Colonic mucosa (tissue), 4 donors: ENCODE data around the gene PUDP. TPM values are rescaled to one million over a fixed set of nuclear protein-coding genes. Genes with fewer than 3 reads are reported as not detected.
"Not testable (repeated sequence)": the region's sequence is repeated elsewhere in the genome, so short reads cannot be mapped to it uniquely, and the experiment has no call there.

Source experiments
- DNase-seq: peaks from one replicate; pipeline ENCODE4 v3.0.0-alpha.2; 2020
- H3K27ac ChIP-seq: fragments of 200-600 bp; one replicate; pipeline ENCODE4 v1.8.0; 2021
- H3K27me3 ChIP-seq: fragments of 200-600 bp; one replicate; pipeline ENCODE4 v1.8.0; 2021
- H3K36me3 ChIP-seq: fragments of 200-600 bp; one replicate; pipeline ENCODE4 v1.8.0; 2021
- H3K4me1 ChIP-seq: fragments of 200-600 bp; one replicate; pipeline ENCODE4 v1.8.0; 2021; ENCODE audit warnings: mild to moderate bottlenecking
- H3K4me3 ChIP-seq: fragments of 200-600 bp; one replicate; pipeline ENCODE4 v1.8.0; 2021
- H3K9ac ChIP-seq, 2 donors: one replicate each; pipeline ENCODE4 v1.7.0; 2013; ENCODE audit warnings: control low read depth in 2 of 2, low read depth in 2 of 2, low read length in 2 of 2
- H3K9me3 ChIP-seq: fragments of 200-600 bp; one replicate; pipeline ENCODE4 v1.8.0; 2021
- intact Hi-C: fragments of 100-400 bp; cut with DNase I; formaldehyde crosslinking; loops from one replicate; pipeline ENCODE4 v1.14.1; 2022
- total RNA-seq, 2 donors: library from RNA; stranded (reverse); fragmentation: NEBNext Ultra II Directional in 1 of 2; extraction: Animal tissue kit (Norgen Biotek cat#: 25700) in 1 of 2; gene quantifications; one replicate each; pipeline ENCODE4 v1.2.1, GENCODE V29; 2021
- TF ChIP-seq, protein P1 (sequence below): fragments of 200-600 bp; IDR thresholded peaks from one replicate; pipeline ENCODE4 v1.8.0; 2022; ENCODE audit warnings: antibody characterized with exemption, mild to moderate bottlenecking
- donor health status: healthy.
- donor health status: DM: no; HTN: no; CAD: no.
- donor health status: DM: no; HTN: no; CAD: no.

Gene PUDP
- total RNA-seq, 2 donors from 2014 or later, result 55.1 to 62.4 TPM

DNA sequence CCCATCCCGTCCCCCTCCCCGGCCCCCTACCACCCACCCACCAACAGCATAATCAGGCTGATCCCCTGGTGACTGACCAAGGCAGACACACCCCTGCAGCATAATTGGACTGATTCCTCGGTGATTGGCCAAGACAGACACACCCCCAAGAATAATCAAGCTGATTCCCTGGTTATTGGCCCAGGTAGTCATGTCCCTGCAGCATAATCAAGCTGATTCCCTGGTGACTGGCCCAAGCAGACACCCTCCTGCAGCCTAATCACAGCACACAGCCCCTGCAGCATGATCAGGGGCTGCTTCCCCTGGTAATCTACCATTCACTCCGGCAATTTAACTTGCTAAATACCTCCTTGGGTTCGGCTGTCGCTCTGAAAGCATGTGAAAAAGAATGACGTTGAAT, 47.9 kb downstream of the PUDP start:
- Histone ChIP-seq H3K27ac (no peak overlapping the region), H3K9me3 (no peaks in the 10 kb centered on the region), H3K4me1 (no peaks in the 10 kb centered on the region), H3K36me3 (no peaks in the 10 kb centered on the region), H3K27me3 (no peaks in the 10 kb centered on the region), H3K4me3 (no peak overlapping the region), H3K9ac (no peak overlapping the region)
- TF ChIP-seq, protein P1, sequence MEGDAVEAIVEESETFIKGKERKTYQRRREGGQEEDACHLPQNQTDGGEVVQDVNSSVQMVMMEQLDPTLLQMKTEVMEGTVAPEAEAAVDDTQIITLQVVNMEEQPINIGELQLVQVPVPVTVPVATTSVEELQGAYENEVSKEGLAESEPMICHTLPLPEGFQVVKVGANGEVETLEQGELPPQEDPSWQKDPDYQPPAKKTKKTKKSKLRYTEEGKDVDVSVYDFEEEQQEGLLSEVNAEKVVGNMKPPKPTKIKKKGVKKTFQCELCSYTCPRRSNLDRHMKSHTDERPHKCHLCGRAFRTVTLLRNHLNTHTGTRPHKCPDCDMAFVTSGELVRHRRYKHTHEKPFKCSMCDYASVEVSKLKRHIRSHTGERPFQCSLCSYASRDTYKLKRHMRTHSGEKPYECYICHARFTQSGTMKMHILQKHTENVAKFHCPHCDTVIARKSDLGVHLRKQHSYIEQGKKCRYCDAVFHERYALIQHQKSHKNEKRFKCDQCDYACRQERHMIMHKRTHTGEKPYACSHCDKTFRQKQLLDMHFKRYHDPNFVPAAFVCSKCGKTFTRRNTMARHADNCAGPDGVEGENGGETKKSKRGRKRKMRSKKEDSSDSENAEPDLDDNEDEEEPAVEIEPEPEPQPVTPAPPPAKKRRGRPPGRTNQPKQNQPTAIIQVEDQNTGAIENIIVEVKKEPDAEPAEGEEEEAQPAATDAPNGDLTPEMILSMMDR, result no peak
- no peak for DNase-seq
- intact Hi-C loops, result no loop called here

DNA sequence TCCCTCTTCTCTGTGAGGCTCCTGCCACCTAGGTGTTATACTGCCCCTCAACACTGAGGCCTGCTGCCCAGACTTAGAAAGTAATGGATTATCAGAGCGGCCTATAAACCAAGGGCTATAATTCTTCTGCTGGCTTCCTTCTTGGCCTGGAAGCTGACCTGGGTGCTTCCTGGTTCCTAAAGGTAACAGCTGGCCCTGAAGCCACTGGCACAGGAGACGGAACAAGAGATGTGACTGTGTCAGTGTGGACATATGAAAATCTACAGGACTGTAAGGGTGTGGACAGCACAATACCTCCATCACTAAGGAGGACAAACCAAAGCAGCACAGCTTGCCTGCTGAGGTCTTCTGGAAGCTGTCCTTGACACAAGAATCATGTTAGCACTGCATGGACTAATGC, 52.3 kb downstream of the PUDP start:
- intact Hi-C loops, DNase-seq, H3K27me3 ChIP-seq, H3K9ac ChIP-seq, H3K27ac ChIP-seq, H3K9me3 ChIP-seq, H3K4me3 ChIP-seq, H3K36me3 ChIP-seq, H3K4me1 ChIP-seq: not testable (repeated sequence)

DNA sequence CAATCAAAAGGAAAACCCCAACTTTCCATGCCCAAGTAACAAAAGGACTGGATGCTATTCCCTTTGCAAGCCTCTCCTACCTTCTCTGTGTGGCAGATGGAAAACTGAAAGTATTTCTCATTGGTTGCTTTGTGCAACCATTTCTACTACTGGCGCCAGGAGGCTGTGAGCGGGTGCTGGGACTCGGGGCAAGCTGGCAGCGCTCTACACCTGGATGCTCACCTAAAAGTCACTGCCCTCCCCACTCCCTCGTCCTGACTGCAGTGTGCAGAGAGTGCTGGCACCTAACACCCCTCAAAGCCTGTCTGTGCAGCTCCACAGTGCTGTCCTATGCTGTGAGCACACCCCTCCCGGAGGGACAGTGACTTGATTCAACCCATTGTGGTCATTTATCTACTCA, 54.6 kb downstream of the PUDP start:
- Histone ChIP-seq H3K4me3 (no peak overlapping the region), H3K9me3 (no peaks in the 10 kb centered on the region), H3K36me3 (no peaks in the 10 kb centered on the region), H3K4me1 (peaks cover 9% of the 10 kb centered on the region), H3K27ac (no peak overlapping the region), H3K9ac (no peak overlapping the region), H3K27me3 (no peaks in the 10 kb centered on the region)
- TF ChIP-seq, protein P1, result no peak
- no peak for DNase-seq
- intact Hi-C loops, result no loop called here

GRCh38 chrX:7092543-7092942, 55.4 kb downstream of the PUDP start:
- Histone ChIP-seq H3K4me3 (no peak overlapping the region), H3K4me1 (peaks cover 9% of the 10 kb centered on the region), H3K27me3 (no peaks in the 10 kb centered on the region), H3K36me3 (no peaks in the 10 kb centered on the region), H3K9me3 (no peaks in the 10 kb centered on the region), H3K27ac (no peak overlapping the region), H3K9ac (no peak overlapping the region)
- no peak for DNase-seq
- TF ChIP-seq, protein P1, result no peak
- intact Hi-C loops, result no loop called here

DNA sequence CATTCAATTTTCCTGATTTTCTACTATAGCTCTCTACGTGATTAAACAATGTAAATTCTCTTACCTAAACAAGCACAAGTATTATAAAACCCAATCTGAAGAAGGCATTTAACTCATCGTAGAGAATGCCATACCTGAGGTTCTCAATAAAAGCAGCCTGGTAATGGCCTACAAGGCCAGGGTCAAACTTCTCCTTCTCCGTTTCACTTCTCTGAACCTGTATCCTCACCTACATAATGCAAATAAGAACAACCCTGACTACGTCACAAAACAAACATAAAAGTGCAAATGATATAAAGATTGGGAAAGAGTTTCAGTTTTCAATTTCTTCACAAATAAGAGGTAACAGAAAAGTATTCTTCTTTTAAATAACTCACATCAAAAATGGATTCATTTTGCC, 56.0 kb downstream of the PUDP start:
- DNase-seq, result no peak
- H3K4me3 ChIP-seq, result no peak overlapping the region
- TF ChIP-seq, protein P1, result no peak

DNA sequence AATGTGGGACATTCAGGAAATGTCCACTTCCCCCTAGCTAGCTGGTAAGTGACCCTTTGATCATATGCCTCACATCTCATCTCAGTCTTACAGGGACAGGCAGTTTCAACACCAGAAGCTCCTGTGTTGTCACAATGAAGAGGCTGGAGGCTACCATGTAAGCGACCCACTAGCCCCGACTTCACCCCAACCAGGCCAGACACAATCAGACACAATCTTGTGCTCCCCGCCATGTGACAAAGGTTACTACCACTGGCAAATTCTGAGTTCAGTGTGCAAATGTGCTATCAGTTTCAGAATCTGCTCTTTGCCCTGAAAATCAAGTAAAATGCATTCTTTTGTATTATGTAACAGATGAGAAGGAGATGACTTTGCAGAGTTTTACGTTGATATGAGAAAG, 57.3 kb downstream of the PUDP start:
- no peak overlapping the region for H3K27ac ChIP-seq
- H3K4me3 ChIP-seq, result no peak overlapping the region
- TF ChIP-seq, protein P1, result no peak

More for the DNA sequence above, 56.0 kb downstream of the PUDP start:
- Histone ChIP-seq H3K9ac (no peak overlapping the region), H3K4me1 (peaks cover 9% of the 10 kb centered on the region), H3K27ac (no peak overlapping the region), H3K9me3 (no peaks in the 10 kb centered on the region), H3K27me3 (no peaks in the 10 kb centered on the region), H3K36me3 (no peaks in the 10 kb centered on the region)
- intact Hi-C loops, result no loop called here

More for the DNA sequence above, 57.3 kb downstream of the PUDP start:
- H3K9ac ChIP-seq, result no peak overlapping the region
- H3K27me3 ChIP-seq, result no peaks in the 10 kb centered on the region
- H3K9me3 ChIP-seq, result no peaks in the 10 kb centered on the region
- H3K36me3 ChIP-seq, result no peaks in the 10 kb centered on the region
- intact Hi-C loops, result no loop called here
- H3K4me1 ChIP-seq, result peaks cover 9% of the 10 kb centered on the region
- no peak for DNase-seq
